Measurements from ENCODE around the gene ARHGEF38. TPM values are rescaled to one million over a fixed set of nuclear protein-coding genes. Genes with fewer than 3 reads are reported as not detected.
"Not testable (repeated sequence)": the region's sequence is repeated elsewhere in the genome, so short reads cannot be mapped to it uniquely, and the experiment has no call there.

The ARHGEF38 gene
- total and polyA plus RNA-seq, 11 donors = not detected

- whole genome bisulfite sequencing, 4 donors = 83 to 87% (median 85%) methylated on average over 1 of the region's 1 CpG
- ATAC-seq (no peak), DNase-seq (no peak)
- intact Hi-C loops (cut with DNase I) = loop anchor here in 3 of 10 donors (10.0 kb wide), 2 partner anchors 190 to 570 kb away; partner anchors contain the start of gene TET2 (in 2 of the 3)
- Histone ChIP-seq H3K36me3 (peaks cover 0 to 17% (median under 1%) of the 10 kb centered on the region in 9 donors), H3K27me3 (no peaks in the 10 kb centered on the region), H3K4me1 (peaks cover 0 to 18% (median 0%) of the 10 kb centered on the region in 12 donors), H3K27ac (no peak overlapping the region), H3K9me3 (no peaks in the 10 kb centered on the region), H3K4me3 (no peak overlapping the region)
- no peak for TF ChIP-seq POLR2A (IDR thresholded peaks at IDR 0.05)
- TF ChIP-seq, protein P1, sequence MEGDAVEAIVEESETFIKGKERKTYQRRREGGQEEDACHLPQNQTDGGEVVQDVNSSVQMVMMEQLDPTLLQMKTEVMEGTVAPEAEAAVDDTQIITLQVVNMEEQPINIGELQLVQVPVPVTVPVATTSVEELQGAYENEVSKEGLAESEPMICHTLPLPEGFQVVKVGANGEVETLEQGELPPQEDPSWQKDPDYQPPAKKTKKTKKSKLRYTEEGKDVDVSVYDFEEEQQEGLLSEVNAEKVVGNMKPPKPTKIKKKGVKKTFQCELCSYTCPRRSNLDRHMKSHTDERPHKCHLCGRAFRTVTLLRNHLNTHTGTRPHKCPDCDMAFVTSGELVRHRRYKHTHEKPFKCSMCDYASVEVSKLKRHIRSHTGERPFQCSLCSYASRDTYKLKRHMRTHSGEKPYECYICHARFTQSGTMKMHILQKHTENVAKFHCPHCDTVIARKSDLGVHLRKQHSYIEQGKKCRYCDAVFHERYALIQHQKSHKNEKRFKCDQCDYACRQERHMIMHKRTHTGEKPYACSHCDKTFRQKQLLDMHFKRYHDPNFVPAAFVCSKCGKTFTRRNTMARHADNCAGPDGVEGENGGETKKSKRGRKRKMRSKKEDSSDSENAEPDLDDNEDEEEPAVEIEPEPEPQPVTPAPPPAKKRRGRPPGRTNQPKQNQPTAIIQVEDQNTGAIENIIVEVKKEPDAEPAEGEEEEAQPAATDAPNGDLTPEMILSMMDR (IDR thresholded peaks at IDR 0.05) = no peak
Measured at GRCh38 chr4:105714932-105715331, 162.5 kb downstream of the ARHGEF38 start.

DNA sequence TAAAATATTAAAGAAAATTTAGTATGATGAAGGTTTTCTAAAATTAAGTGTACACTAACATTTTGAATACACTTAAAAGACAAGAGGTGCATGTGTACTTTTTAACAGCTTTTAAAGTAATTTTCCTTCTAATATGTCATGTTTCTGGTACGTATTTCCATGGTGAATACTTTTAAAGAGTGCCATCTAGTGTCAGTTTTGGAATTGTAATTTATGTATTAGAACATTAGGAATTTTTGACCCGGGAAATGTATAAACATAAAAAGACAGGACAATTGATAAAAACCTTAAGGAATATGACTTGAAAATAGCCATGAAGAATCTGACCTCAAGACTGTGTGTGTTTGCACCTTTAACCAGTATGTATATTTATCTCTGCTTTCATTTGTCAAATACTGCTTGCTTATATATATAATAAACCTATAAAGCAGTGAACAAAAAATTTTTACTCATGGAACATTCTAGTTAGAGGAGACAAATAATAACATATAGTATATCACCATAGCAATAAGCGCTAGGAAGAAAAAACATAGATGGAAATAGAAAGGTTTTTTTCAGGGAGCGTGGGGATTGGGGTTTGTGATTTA, 163.4 kb downstream of the ARHGEF38 start:
- peak overlapping the region in 4 of 12 donors; percentile 6 to 27 (median 19) for H3K4me3 ChIP-seq
- H3K27me3 ChIP-seq = no peaks in the 10 kb centered on the region
- 45 to 49% (median 47%) methylated on average over 4 of the region's 4 CpGs for WGBS, 4 donors
- intact Hi-C loops (cut with DNase I) = loop anchor here in 3 of 10 donors (10.0 kb wide), 2 partner anchors 191 to 571 kb away; partner anchors contain the start of gene TET2 (in 2 of the 3)
- peaks cover 0 to 18% (median 0%) of the 10 kb centered on the region in 12 donors for H3K4me1 ChIP-seq
- no peaks in the 10 kb centered on the region for H3K9me3 ChIP-seq
- DNase-seq = no peak
- peaks cover 0 to 22% (median 3%) of the 10 kb centered on the region in 9 donors for H3K36me3 ChIP-seq
- no peak overlapping the region for H3K27ac ChIP-seq
- TF ChIP-seq, protein P1 (IDR thresholded peaks at IDR 0.05) = peak; percentile 34 to 71 (median 52)
- no peak for TF ChIP-seq POLR2A (IDR thresholded peaks at IDR 0.05)
- ATAC-seq = no peak

DNA sequence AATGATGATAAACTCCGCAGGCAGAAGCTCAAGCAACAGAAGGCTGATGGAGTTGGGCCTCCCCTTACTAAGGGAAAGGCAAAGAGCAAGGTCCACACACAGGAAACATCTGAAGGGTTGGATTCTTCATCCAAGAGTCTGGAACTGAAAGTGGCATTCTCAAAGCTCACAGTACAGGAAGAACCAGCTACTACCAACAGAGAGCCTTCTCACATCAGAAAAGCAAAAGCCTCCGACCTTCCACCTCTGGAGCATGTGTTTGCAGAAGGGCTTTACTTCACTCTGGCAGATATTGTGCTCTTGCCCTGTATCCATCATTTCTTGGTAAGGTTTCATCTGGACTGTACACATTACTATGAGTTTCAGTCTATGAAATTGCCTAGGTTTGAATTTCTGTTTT, 166.8 kb downstream of the ARHGEF38 start:
- 90 to 98% (median 93%) methylated on average over 2 of the region's 2 CpGs for WGBS, 4 donors
- H3K36me3 ChIP-seq = peaks cover 0 to 22% (median 3%) of the 10 kb centered on the region in 9 donors

DNA sequence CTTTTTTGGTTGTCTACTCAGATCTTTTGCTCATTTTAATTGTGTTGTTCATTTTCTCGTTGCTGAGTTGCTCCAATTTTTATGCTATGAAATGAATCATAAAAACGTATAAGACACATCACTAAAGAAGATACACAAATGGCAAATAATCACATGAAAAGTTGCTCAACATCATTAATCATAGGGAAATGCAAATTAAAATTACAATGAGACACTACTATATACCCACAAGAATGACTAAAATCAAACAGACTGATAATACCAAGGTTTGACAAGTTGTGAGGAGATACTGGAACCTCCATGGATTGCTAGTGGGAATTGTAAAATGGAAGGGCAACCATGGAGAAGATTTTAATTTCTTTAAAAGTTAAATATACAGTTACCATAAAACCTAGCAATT, 173.2 kb downstream of the ARHGEF38 start:
- no peak for TF ChIP-seq POLR2A (IDR thresholded peaks at IDR 0.05)
- TF ChIP-seq, protein P1 (IDR thresholded peaks at IDR 0.05) = no peak
- Histone ChIP-seq H3K9me3 (peaks cover 0 to 18% (median 0%) of the 10 kb centered on the region in 12 donors), H3K4me3 (no peak overlapping the region), H3K27ac (no peak overlapping the region), H3K27me3 (no peaks in the 10 kb centered on the region), H3K4me1 (no peaks in the 10 kb centered on the region), H3K36me3 (peaks cover 0 to 18% (median 2%) of the 10 kb centered on the region in 9 donors)
- 94 to 97% (median 96%) methylated on average over 2 of the region's 2 CpGs for WGBS, 4 donors
- intact Hi-C loops (cut with DNase I) = no loop called here
- no peak for ATAC-seq
- DNase-seq = no peak

More for the DNA sequence above, 166.8 kb downstream of the ARHGEF38 start:
- ATAC-seq (no peak), DNase-seq (no peak)
- no peaks in the 10 kb centered on the region for H3K27me3 ChIP-seq
- TF ChIP-seq, protein P1 (IDR thresholded peaks at IDR 0.05) = no peak
- TF ChIP-seq POLR2A (IDR thresholded peaks at IDR 0.05) = no peak
- intact Hi-C loops (cut with DNase I) = loop anchor here in 3 of 10 donors (10.0 kb wide), 2 partner anchors 194 to 574 kb away; partner anchors contain the start of gene TET2 (in 2 of the 3)
- H3K4me3 ChIP-seq = no peak overlapping the region
- H3K9me3 ChIP-seq = no peaks in the 10 kb centered on the region
- peaks cover 0 to 14% (median 0%) of the 10 kb centered on the region in 12 donors for H3K4me1 ChIP-seq
- H3K27ac ChIP-seq = no peak overlapping the region

- Histone ChIP-seq H3K9me3 (peaks cover 0 to 28% (median 6%) of the 10 kb centered on the region in 12 donors), H3K36me3 (peaks cover 0 to 14% (median 0%) of the 10 kb centered on the region in 9 donors)
- H3K4me1 ChIP-seq; H3K27ac ChIP-seq; ATAC-seq; DNase-seq; H3K4me3 ChIP-seq; intact Hi-C loops (cut with DNase I); H3K27me3 ChIP-seq: not testable (repeated sequence)
- WGBS, 4 donors = 91 to 100% (median 97%) methylated on average over 4 of the region's 4 CpGs
Measured at GRCh38 chr4:105729895-105730294, 177.5 kb downstream of the ARHGEF38 start.

All from heart left ventricle (tissue), 16 donors.